ENCODE data around the gene AKR1C8.
"Not testable (repeated sequence)": the region's sequence is repeated elsewhere in the genome, so short reads cannot be mapped to it uniquely, and the experiment has no call there.

Gene AKR1C8

GRCh38 chr10:5194431-5194830 is 9.5 kb upstream of the AKR1C8 start:
- no peak overlapping the region for H3K27ac ChIP-seq
- TF ChIP-seq, protein P1, sequence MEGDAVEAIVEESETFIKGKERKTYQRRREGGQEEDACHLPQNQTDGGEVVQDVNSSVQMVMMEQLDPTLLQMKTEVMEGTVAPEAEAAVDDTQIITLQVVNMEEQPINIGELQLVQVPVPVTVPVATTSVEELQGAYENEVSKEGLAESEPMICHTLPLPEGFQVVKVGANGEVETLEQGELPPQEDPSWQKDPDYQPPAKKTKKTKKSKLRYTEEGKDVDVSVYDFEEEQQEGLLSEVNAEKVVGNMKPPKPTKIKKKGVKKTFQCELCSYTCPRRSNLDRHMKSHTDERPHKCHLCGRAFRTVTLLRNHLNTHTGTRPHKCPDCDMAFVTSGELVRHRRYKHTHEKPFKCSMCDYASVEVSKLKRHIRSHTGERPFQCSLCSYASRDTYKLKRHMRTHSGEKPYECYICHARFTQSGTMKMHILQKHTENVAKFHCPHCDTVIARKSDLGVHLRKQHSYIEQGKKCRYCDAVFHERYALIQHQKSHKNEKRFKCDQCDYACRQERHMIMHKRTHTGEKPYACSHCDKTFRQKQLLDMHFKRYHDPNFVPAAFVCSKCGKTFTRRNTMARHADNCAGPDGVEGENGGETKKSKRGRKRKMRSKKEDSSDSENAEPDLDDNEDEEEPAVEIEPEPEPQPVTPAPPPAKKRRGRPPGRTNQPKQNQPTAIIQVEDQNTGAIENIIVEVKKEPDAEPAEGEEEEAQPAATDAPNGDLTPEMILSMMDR (conservative IDR thresholded peaks at IDR 0.05), result no peak

GRCh38 chr10:5188358-5188757 is 3.4 kb upstream of the AKR1C8 start:
- TF ChIP-seq, protein P1 (conservative IDR thresholded peaks at IDR 0.05), result no peak
- no peak overlapping the region for H3K27ac ChIP-seq

GRCh38 chr10:5187867-5188266 is 2.9 kb upstream of the AKR1C8 start:
- H3K27ac ChIP-seq, result no peak overlapping the region
- TF ChIP-seq, protein P1 (conservative IDR thresholded peaks at IDR 0.05), result no peak

DNA sequence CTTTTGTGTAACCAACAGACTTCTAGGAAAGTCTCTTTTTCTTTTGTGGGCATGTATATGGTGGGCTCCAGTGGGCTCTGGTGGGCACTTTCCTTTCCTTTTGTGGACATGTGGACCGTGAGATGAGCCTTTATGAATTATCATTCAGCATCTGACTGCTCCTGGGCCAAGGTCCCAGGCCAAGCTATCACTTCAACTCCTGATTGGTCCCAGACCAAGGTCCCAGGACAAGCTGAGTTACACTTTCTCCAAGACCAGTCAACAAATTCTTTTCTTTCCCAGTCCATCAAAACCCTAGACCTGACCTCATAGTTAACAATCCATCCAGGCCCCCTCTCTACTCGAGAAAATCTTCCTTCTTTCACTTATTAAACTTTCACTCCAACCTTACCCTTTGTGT is 1.0 kb downstream of the AKR1C8 start:
- TF ChIP-seq, protein P1 (conservative IDR thresholded peaks at IDR 0.05), result no peak
- H3K27ac ChIP-seq, result no peak overlapping the region

DNA sequence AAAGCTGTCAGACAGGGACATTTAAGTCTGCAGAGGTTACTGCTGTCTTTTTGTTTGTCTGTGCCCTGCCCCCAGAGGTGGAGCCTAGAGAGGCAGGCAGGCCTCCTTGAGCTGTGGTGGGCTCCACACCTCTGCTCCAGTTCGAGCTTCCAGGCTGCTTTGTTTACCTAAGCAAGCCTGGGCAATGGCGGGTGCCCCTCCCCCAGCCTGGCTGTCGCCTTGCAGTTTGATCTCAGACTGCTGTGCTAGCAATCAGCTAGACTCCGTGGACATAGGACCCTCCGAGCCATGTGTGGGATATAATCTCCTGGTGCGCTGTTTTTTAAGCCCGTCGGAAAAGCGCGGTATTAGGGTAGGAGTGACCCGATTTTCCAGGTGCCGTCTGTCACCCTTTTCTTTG is 4.4 kb downstream of the AKR1C8 start:
- H3K27ac ChIP-seq, result not testable (repeated sequence)

GRCh38 chr10:5175581-5175980 is 9.4 kb downstream of the AKR1C8 start:
- not testable (repeated sequence) for H3K27ac ChIP-seq

- TF ChIP-seq, protein P1 (conservative IDR thresholded peaks at IDR 0.05), result no peak
- no peak overlapping the region for H3K27ac ChIP-seq
Measured at GRCh38 chr10:5168897-5169420, 16.0 kb downstream of the AKR1C8 start.

DNA sequence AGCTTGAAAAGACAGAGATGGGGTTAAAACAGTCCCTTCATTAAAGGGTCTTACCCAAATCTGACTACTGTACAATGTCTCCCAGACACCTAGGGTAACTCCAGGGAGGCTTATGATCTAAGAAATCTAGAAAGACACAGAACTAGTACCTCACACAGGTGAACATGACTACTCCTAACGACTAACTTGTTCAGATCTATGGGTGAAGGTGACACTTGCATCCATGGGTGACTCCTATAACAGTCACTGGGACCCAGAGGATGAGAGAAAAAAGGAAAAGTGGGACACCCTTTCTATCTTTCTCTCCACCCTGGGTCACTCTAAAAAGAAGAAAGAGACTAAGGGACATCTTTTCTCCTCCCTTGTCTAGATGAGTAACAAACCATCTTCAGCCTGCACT is 19.2 kb downstream of the AKR1C8 start:
- no peak overlapping the region for H3K27ac ChIP-seq
- TF ChIP-seq, protein P1 (conservative IDR thresholded peaks at IDR 0.05), result no peak

DNA sequence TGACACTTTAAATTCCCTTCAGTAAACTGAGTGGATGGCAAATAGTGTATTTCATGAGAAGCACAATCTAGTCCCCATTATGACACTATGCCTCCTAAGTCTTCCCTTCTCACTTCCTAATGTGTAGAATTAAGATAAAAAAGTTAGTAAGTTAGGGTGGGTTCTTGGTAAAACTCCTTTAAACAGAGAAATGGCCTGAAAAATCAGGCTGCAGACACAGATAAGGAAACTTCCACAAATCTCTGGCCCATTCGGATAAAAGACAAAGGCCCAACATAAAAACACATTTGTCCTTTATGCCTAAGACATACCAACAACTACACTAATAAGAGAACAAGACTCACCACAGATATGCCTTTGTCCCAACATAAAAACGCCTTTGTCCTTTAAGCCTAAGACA is 21.5 kb downstream of the AKR1C8 start:
- TF ChIP-seq, protein P1 (conservative IDR thresholded peaks at IDR 0.05), result no peak
- no peak overlapping the region for H3K27ac ChIP-seq

All from VCaP (cell line).